Stimulated activated CD8-positive, alpha-beta memory T cell treated with anti-CD3 and anti-CD28 coated beads, Interleukin-7, amount 100 ng/mL, for 24 hours (primary cell): Measurements from ENCODE around the gene ORC1.
A peak's percentile ranks its signal among the peaks of the same experiment; 100 is the strongest.

Source experiments
- DNase-seq: peaks from one replicate; pipeline ENCODE4 v3.0.0-alpha.2; 2020; ENCODE audit warnings: low read depth

ORC1 gene

DNA sequence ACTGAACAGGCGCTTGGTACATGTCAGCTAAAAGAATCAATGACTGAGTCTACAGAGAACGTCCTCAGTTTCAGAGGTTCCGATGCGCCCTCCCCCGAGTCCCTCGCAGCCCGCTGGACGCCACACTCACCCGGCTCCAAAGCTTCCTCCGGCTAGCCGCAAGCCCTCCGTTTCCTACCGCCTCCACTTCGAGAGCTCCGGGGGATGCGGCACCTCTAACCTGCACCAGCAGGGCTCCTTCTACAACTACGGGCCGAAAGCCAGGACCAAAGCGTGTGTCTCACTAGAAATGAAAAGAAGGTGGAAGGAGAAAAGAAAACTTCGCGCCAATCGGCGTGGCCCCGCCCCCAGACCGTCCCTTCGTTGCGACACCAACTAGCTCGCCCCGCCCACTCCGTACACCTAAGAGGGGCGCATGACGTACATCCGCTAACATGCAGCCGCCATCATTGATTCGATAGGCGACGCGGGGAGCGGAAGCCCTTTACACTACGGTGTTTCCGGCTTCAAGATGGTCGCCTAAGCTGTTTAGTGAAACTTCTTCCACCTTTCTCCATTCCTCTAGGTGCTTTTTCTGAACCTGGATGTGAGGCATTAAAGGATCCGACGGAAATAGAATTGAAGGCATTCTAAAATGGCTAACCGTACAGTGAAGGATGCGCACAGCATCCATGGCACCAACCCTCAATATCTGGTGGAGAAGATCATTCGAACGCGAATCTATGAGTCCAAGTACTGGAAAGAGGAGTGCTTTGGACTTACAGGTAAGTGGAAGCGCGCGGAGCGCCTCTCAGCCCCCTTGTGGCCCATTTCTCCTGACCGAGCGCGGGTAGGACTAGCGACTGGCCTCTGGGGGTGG, at the start of gene ORC1, which contains the start of gene PRPF38A:
ORC1 (minus strand) TSS at position 308 of the 859 bp plus-strand sequence. CDS start 2,200 bp downstream, outside the sequence.
PRPF38A (plus strand) TSS at position 487 of the 859 bp plus-strand sequence; CDS start at position 635, 148 bp downstream.
- DNase-seq, result peak; percentile 96

DNA sequence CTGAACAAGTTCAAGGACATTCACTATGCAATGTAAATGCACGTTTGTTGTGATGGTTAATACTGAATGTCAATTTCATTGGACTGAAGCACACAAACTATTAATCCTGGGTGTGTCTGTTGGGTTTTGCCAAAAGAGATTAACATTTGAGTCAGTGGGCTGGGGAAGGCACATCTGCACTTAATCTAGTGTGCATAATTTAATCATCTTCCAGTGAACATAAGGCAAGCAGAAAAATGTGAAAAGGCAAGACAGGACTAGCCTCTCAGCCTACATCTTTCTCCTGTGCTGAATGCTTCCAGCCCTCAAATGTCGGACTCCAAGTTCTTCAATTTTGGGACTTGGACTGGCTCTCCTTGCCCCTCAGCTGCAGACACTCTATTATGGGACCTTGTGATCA, 40.2 kb upstream of the ORC1 start:
- no peak for DNase-seq

DNA sequence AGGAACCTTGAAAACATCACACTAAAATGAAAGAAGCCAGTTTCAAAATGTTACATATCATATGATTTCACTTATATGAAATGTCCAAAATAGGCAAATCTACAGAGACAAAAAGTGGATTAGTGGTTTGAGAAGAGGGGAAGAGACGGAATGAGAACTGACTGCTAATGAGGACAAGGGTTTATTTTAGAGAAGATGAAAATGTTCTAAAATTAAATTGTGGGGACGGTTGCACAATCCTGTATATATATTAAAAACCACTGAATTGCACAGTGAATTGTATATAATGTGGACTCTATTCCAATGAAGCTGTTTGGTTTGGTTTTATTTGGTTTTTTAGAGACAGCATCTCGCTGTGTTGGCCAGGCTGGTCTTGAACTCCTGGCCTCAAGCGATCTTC, 35.8 kb upstream of the ORC1 start:
- no peak for DNase-seq

DNA sequence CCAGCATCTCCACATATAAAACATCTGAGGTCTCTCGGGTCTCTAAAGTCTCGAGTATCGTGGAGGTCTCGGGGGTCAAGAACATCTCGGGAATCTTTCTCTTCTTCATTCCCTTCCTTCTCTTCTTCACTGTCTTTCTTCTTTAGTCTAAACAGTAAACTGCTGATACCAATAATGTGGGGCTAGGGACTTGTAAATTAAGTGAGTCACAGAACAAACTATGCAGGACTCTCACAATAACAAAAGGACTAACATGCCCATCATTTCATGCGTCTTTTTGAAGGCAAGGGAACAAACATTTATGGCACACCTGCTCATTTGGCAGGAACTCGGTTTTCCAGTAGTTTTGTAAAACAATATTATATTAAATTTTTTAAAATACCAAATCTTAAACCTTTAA, 32.6 kb upstream of the ORC1 start:
- DNase-seq, result no peak

DNA sequence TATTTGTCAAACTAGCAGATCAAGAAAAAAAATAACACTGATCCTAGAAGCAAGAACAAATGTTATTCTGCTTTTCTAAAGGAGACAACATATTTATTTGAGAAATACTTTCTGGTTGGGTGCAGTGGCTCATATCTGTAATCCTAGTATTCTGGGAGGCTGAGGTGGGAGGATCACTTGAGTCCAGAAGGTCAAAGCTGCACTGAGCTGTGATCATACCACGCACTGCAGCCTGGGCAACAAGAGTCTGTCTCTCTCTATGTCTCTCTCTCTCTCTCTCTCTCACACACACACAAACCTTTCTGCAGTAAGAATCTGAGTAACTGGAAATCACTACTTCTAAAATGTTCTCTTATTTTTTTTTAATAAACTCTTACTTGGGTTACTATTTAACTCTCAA, 31.4 kb upstream of the ORC1 start:
- no peak for DNase-seq

DNA sequence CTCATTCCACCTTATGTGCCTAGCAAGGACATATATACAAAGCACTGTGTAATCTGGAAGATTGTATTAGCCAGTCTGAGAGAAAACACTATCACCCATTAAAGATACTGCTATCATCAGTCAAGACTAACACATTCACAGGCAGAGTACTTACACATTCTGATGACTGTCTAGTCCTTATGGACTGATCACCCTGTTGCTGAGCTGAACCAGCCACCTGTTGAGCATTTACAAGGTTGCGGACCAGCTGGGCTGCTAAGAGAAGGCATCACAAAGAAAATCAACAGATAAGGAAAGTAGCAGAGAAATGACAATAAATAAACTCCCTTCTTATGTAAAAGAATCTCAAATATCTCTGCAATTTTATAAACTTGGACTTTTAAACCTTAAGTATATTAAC, 31.0 kb upstream of the ORC1 start:
- no peak for DNase-seq

DNA sequence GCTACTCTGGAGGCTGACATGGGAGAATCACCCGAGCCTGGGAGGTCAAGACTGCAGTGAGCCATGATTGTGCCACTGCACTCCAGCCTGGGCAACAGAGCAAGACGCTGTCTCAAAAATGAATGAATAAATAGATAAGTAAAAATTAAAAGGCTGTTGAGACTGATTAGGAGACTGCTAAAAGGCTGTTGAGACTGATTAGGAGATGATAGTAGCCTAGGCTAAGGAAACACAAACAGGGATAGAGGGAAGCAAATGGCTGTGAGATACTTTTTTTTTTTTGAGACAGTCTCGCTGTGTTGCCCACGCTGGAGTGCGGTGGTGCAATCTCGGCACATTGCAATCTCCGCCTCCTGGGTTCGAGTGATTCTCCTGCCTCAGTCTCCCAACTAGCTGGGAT, 28.6 kb upstream of the ORC1 start:
- DNase-seq, result no peak

DNA sequence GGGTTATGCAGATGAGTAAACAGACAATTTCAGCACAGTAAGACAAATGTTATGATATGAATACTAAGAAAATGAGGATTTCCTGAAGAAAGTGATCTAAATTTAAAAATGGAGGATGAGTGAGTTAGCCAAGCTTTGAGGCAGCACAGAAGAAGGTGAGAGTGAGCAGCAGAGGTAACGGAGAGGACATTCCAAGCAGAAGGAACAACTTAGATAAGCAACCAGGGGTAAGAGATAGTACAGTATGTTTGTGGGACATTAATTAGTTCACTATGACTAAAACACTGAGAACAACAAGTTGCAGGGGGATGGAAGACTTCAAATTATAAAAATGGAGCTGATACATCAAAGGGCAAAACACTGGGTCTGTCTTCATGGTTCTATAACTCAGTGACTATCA, 22.9 kb upstream of the ORC1 start:
- DNase-seq, result no peak

DNA sequence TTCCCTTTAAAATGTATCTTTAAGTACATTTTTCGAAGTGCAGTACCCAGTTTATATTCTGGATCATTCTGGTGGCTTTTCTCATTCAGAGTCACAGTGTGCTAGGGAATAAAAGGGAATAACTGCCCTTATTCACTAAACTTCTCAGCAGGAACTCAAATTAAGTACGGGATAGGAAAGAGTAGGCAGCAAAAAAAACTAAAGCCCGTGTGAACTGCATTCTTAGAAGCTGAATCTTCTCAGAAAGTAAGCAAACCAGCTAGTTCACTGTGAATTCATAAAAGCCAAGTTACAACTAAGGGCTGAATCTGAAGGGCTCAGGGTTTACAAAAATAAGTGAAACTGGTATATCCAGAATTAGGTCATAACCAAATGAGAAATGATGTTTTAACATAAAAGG, 22.1 kb upstream of the ORC1 start:
- DNase-seq, result no peak

DNA sequence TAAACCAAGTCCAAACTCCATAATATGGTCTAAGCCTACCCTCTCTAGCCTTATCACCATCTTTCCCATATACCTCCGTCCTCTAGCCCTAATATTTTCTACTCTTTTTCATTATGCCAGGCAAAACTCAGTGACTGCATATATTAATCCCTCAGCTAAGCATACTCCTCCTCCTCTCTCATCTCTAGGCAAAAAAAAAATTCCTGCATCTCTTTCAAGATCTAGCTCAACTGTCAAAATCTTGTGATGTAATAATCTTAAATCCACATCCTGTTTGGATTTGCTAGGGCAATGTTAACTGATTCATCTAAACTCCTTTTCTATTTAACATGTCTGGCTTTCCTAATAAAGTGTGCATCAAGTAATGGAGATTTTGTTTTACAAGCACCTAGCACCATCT, 20.6 kb upstream of the ORC1 start:
- DNase-seq, result no peak

DNA sequence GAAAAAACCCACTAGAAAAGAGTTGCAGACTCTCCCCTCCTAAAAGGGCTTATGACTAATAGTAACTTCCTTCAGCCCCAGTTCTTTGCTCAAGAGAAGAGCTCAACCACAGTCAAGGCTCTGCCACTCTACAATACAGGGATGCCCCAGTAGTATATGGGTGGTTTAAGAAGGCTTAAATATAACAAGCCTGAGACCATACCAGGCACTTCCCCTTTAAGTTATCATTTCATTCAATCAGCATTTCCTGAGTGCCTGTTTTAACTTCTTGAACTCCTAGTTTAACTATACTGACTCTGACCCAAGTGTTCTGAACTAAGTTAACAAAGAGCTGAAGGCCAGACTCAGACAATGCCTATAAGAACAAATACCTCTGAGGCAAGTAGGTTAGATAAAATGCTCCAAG, 20.0 kb upstream of the ORC1 start:
- no peak for DNase-seq

DNA sequence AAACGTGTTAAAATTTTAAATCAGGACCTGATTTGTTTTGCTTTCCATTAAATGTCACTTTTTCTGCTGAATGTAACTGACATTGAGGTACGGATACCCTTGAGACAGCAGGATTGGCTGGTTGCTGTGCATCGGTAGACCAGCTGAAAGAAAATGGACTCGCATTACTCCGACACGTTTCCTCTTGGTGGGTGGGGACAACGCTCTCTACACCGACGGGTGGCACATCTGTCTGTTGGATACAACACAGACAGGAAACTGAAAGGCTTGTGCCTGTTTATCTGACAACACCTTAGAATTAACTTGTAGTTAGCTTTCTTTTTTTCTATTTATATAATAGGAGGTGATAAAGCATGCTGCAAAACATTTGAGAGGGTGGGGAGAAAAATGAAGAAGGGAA, 19.5 kb upstream of the ORC1 start:
- peak; percentile 5 for DNase-seq

DNA sequence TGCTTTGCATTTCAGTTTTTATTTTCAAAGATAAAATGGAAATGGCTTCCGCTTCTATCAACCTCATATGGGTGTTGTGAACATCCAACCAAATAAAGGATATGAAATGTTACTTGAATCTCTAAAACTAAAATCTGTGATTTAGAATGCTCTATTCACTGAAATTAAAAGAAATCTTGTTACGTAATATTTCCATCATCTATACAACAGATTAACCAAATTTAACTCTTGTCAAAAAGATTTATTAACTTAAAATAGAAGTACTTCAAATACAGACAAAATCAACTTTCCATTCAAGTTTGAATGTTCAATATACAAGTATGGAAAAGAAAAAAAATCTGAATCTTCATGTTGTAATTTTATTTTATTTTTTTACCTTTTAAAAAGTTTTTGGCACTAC, 18.8 kb upstream of the ORC1 start:
- no peak for DNase-seq

DNA sequence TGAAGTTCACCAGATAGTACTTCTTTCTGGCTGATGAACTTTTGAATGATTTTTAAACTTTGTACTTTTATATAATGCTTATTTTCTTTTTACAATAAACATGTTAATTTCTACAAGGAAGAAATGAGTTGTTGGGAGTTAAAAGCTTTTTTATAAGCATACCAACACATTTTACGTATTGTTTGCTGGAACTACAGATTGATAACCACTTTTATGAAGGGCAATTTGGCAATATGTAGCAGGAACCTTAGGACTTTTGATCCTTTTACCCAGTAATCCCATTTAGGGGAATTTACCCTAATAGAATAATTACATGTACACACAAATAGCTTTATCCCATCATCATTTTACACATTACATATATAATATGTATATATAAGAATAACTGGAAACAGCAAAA, 16.5 kb upstream of the ORC1 start:
- DNase-seq, result no peak

DNA sequence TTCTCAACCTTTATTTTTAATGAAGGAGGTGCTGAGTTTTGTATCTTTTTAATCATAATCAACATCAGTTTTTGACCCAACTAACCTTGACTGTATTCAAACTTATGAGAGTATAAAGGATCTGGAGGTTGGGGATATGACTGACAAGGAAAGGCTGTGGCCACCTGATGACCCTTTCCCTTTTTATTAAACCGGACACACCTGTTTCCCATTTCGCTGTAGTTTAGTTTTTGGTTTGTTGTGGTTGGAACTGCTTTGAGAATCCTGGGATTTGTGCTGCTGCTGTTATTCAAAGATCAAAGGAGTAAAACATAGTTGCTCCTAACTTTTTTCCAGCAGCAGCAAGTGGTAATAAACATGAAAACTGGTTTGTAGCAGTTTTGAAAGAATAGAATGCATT, 12.6 kb upstream of the ORC1 start:
- DNase-seq, result no peak

DNA sequence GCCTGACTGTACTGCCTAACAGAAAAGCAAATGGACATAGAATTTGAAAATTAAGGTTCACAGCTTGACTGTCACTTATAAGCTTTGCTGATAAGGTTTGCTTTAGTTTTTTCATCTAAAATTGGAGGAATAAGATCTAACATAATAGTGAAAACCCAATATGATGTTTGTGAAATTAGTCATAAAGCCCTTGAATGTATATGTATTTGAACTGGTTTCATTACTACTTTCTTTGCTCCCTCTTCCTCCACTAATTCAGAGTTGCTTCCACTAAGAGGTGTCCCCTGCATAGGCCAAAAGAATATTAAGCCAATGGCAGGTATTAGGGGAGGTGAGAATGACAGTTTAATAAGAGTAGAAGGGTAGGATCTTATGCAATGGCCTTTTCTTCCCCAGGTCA, 10.7 kb upstream of the ORC1 start:
- DNase-seq, result no peak

DNA sequence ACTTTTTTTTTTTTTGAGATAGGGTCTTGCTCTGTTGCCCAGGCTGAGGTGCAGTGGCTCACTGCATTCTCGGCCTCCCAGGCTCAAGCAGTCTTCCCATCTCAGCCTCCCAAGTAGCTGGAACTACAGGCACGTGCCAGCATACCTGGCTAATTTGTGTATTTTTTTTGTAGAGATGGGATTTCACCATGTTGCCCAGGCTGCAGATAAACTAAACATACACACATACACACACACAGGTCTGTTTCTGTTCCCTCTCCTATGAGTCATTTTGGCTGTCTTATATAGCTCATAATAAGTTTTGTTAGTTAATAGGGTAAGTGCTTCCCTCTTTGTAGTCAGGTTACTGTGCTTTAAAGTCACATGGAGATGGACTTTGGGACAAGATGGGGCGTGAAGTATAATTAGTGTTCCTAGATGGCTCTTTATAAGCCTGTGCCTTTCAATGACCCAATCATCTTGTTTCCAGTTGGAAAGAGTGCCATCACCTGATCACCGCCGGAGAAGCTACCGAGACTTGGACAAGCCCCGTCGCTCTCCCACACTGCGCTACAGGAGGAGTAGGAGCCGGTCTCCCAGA, 9.3 kb upstream of the ORC1 start:
- DNase-seq, result no peak

DNA sequence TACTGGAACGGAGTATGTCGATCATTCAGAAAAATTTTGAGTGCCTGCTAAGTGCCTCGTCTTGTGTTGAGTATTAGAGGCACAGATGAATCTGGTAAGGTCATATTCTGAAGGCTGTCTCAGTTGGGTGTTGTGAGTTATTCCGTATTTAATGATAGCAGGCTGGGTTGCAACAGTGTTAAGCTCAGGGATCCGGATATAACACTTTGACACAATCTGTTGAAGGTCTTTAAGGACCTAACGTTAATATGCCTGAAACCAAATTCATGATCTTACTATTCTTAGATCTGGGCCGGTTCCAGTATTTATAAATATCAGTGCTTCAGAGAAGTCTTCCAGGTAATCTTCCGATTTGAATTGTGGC, 734 bp upstream of the ORC1 start:
- DNase-seq, result no peak

DNA sequence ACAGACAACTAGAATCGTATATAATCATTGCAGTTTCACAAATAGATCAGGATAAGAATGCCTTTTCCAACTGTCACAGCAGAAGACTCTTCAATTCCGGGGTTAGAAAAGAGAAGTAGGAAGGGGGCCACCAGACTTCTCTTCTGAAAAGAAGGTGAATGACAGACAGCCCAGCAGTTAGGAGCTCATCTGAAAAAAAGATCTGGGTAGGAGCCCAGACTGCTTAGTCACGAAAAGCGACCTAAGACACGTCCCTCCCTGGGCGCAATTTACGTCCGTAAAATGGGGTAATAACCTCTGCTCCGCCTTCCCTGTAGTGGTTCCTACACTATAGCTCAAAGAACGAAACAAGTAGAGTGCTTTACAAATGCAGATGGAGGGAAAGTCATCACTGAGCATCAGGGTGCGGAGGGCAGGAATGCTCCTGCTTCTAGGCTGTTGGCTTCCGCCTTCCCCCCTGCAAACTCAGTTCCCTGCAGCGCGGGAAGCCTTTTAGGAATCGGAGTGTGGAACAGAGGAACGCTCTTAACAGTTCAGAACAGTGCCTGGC, 582 bp downstream of the ORC1 start:
- peak; percentile 20 for DNase-seq

DNA sequence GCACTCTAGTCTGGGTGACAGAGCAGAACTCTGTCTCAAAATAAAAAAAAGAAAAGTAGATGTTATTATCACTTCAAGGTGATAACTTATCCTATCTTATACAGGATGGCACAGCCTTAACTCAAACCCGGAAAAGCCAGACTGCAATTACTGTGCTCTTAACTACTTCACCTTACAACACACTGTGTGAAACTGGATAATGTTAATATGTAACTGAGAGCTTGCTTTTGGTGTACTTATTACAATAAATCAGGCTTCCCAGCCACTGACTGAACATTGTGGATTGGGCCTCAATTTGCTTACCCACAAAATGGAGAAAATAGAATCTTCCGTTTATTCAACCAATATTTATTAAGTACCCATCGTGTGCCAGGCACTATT, 1.4 kb downstream of the ORC1 start:
- no peak for DNase-seq

DNA sequence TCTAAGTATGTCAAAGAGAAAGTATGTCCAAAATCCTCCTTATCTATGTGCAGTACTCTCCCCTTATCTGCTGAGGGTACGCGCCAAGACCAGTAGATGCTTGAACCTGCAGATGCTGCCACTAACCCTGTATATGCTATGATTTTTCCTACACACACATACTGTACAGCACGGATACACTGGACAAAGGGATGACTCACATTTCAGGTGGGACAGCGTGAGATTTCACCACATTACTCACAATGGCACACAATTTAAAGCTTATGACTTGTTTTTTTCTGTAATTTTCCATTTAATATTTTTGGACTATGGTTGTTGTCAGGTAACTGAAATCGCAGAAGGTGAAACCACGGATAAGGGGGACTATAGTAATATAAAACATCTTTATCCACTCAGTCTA, 4.1 kb downstream of the ORC1 start:
- no peak for DNase-seq

DNA sequence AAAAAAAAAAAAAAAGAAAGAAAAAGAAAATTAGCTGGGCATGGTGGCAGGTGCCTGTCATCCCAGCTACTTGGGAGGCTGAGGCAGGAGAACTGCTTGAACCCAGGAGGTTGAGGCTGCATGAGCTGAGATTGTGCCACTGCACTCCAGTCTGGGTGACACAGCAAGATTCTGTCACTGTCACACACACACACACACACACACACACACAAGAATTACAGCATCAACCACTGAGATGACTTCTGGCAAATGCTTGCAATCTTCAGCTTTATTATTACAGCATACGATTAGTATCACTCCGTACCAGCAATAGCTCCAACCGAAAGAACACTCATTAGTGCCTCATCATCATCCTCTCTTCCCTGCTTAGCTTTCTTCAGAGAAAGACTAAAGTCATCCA, 4.6 kb downstream of the ORC1 start:
- no peak for DNase-seq

DNA sequence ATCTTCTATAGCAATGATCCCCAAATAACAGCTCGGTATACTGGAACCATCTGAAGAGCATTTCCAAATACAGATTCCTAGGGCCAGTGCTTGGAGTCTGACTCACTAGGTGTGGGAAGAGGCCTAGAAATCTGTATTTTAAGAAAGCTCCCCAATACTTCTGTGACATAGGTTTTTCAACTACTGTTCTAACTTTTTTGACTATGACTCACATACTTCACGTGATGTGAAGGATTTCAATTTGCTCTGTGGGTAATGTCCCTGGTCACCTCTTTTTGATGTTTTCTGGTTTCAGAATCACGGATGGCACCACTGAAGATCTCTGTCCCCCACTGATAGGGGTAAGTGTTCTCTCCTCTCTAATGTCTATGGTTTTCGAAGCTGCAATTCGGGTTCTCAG, 11.0 kb downstream of the ORC1 start:
- no peak for DNase-seq

DNA sequence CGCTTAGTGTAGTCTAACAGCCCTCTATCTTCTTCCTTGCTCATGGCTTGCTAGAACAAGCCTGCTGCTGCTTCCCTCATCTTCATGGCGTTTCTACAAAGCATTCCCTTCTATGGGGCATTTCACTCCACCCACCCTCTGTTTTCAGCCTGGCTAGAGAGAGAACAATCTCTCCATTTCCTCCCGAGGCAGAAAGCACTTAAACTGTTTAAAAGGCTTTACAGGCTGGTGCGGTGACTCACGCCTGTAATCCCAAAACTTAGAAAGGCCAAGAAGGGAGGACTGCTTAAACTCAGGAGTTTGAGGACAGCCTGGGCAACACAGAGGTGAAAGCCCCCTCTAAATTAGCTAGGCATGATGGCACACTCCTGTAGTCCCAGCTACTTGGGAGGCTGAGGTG, 17.8 kb downstream of the ORC1 start:
- no peak for DNase-seq
